DMS53 (cell line): ENCODE measurements around the gene LYSMD3.

ENCODE experiments used
- DNase-seq: peaks from one replicate; lab custom pipeline; 2025; lab: John Stamatoyannopoulos, UW

Gene LYSMD3

GRCh38 chr5:90479611-90480385, 49.6 kb downstream of the LYSMD3 start:
- DNase-seq, result no peak

GRCh38 chr5:90477621-90478215, 51.7 kb downstream of the LYSMD3 start:
- DNase-seq, result no peak

GRCh38 chr5:90477073-90477472, 52.3 kb downstream of the LYSMD3 start:
- DNase-seq, result no peak

- DNase-seq, result no peak
Measured at GRCh38 chr5:90476391-90476790, 53.0 kb downstream of the LYSMD3 start.

- peak; percentile 40 for DNase-seq
Measured at GRCh38 chr5:90475436-90475980, 53.9 kb downstream of the LYSMD3 start.

- DNase-seq, result peak; percentile 98
Measured at GRCh38 chr5:90474235-90475107, 54.9 kb downstream of the LYSMD3 start, which contains the start of the genes MBLAC2 and POLR3G. TSS of gene MBLAC2 (minus strand) at chr5:90474771. CDS start at chr5:90474292, 479 bp downstream. TSS of gene POLR3G (plus strand) at chr5:90474864. CDS start at chr5:90485568, 10,704 bp downstream.

GRCh38 chr5:90473396-90474234, 55.8 kb downstream of the LYSMD3 start:
- DNase-seq, result peak; percentile 85

GRCh38 chr5:90472783-90473395, 56.5 kb downstream of the LYSMD3 start:
- DNase-seq, result peak; percentile 73
